GM23338 (cell line): ENCODE results near the gene ADCY1. TPM values are rescaled to one million over a fixed set of nuclear protein-coding genes. Genes with fewer than 3 reads are reported as not detected.

Experiments used
- ATAC-seq: fragments of 200-7000 bp; cut with Tn5 transposase; 3 replicates; pipeline ENCODE4 v1.9.1; 2020
- DNase-seq: peaks from one replicate; pipeline ENCODE4 v3.0.0-alpha.2; 2015; ENCODE audit warnings: low spot score
- H2AFZ ChIP-seq: fragments of 200-600 bp; sonication (generic); 2 replicates; pipeline ENCODE4 v1.8.0; 2016; ENCODE audit warnings: antibody characterized with exemption, mild to moderate bottlenecking, moderate library complexity
- H3F3A ChIP-seq: fragments of 200-600 bp; sonication (generic); replicated peaks from 2 replicates; pipeline ENCODE4 v1.8.0; 2017; ENCODE audit warnings: antibody characterized with exemption, mixed run types, low read depth
- H3K27ac ChIP-seq: fragments of 200-600 bp; sonication (generic); 2 replicates; pipeline ENCODE4 v1.6.1; 2016; ENCODE audit warnings: low read depth
- H3K27me3 ChIP-seq: fragments of 200-600 bp; sonication (generic); 2 replicates; pipeline ENCODE4 v1.8.0; 2016; ENCODE audit warnings: mild to moderate bottlenecking, mixed run types, moderate library complexity; ENCODE audit not compliant: insufficient read depth
- H3K36me3 ChIP-seq: fragments of 200-600 bp; sonication (generic); 2 replicates; pipeline ENCODE4 v1.8.0; 2016; ENCODE audit warnings: mild to moderate bottlenecking; ENCODE audit not compliant: insufficient read depth
- H3K4me1 ChIP-seq: fragments of 200-600 bp; sonication (generic); 2 replicates; pipeline ENCODE4 v1.8.0; 2016; ENCODE audit warnings: mild to moderate bottlenecking, moderate library complexity; ENCODE audit not compliant: insufficient read depth
- H3K4me2 ChIP-seq: fragments of 200-600 bp; sonication (generic); 2 replicates; pipeline ENCODE4 v1.7.1; 2017; ENCODE audit warnings: mixed run types
- H3K4me3 ChIP-seq: fragments of 200-600 bp; sonication (generic); 2 replicates; pipeline ENCODE4 v1.6.1; 2016; ENCODE audit warnings: mixed run types
- H3K79me2 ChIP-seq: fragments of 200-600 bp; sonication (generic); replicated peaks from 2 replicates; pipeline ENCODE4 v1.8.0; 2017; ENCODE audit warnings: mild to moderate bottlenecking; ENCODE audit not compliant: insufficient read depth
- H3K9me2 ChIP-seq: fragments of 200-600 bp; sonication (generic); 2 replicates; pipeline ENCODE4 v1.8.0; 2017; ENCODE audit not compliant: insufficient read depth
- H4K20me1 ChIP-seq: fragments of 200-600 bp; sonication (generic); replicated peaks from 2 replicates; pipeline ENCODE4 v1.8.0; 2017; ENCODE audit warnings: mild to moderate bottlenecking; ENCODE audit not compliant: insufficient read depth
- H3K27ac Mint-ChIP-seq: 2 replicates; pipeline ENCODE4 v1.8.0; 2020; ENCODE audit warnings: inconsistent platforms, mild to moderate bottlenecking, moderate library complexity, mixed read lengths
- H3K27me3 Mint-ChIP-seq: 3 replicates; pipeline ENCODE4 v1.8.0; 2022; ENCODE audit warnings: low read depth, mild to moderate bottlenecking, moderate library complexity, mixed read lengths, inconsistent platforms; ENCODE audit not compliant: insufficient read depth, poor library complexity
- H3K36me3 Mint-ChIP-seq: 3 replicates; pipeline ENCODE4 v1.8.0; 2021; ENCODE audit warnings: low read depth, mild to moderate bottlenecking, inconsistent platforms, moderate library complexity, mixed read lengths
- H3K4me1 Mint-ChIP-seq: 3 replicates; pipeline ENCODE4 v1.8.0; 2020; ENCODE audit warnings: mild to moderate bottlenecking, inconsistent platforms, mixed read lengths
- H3K4me3 Mint-ChIP-seq: 3 replicates; pipeline ENCODE4 v1.8.0; 2021; ENCODE audit warnings: moderate library complexity, mild to moderate bottlenecking, inconsistent platforms, mixed read lengths
- H3K9me3 Mint-ChIP-seq: 3 replicates; pipeline ENCODE4 v1.8.0; 2020; ENCODE audit warnings: moderate library complexity, mild to moderate bottlenecking, inconsistent platforms, mixed read lengths
- ETS1 ChIP-seq: IDR thresholded peaks from 2 replicates; pipeline ENCODE4 v1.6.1; 2016; ENCODE audit warnings: antibody characterized with exemption
- EZH2 ChIP-seq: fragments of 200-600 bp; sonication (generic); IDR thresholded peaks from one replicate; pipeline ENCODE4 v1.8.0; 2017; ENCODE audit warnings: antibody characterized with exemption, mild to moderate bottlenecking, low read depth; ENCODE audit not compliant: unreplicated experiment
- JUNB ChIP-seq: IDR thresholded peaks from one replicate; pipeline ENCODE4 v1.6.1; 2016; ENCODE audit warnings: antibody characterized with exemption; ENCODE audit not compliant: unreplicated experiment
- NANOG ChIP-seq: IDR thresholded peaks from 2 replicates; pipeline ENCODE4 v1.6.1; 2016; ENCODE audit warnings: antibody characterized with exemption, borderline replicate concordance
- POLR2AphosphoS5 ChIP-seq: IDR thresholded peaks from 2 replicates; pipeline ENCODE4 v1.6.1; 2016; ENCODE audit warnings: antibody characterized with exemption, low read depth
- ZNF114 ChIP-seq: fragments of 250-450 bp; sonication (Bioruptor Pico); IDR thresholded peaks from 2 replicates; pipeline ENCODE4 v1.5.0; 2020; ENCODE audit warnings: mild to moderate bottlenecking, moderate library complexity
- ZNF331 ChIP-seq: fragments of 250-450 bp; sonication (Bioruptor Pico); IDR thresholded peaks from 2 replicates; pipeline ENCODE4 v1.5.0; 2020; ENCODE audit warnings: low read depth, mild to moderate bottlenecking, moderate library complexity
- polyA plus RNA-seq: library from polyadenylated mRNA; unstranded; fragments of >200 nt; fragmentation: Nextera tagmentation; extraction: Ambion mirVana; gene quantifications from 2 replicates; pipeline ENCODE4 v1.2.1, GENCODE V29; 2016
- total RNA-seq: library from RNA; depleted of rRNA; stranded (reverse); fragments of >200 nt; shearing (Covaris generic); gene quantifications from 2 replicates; pipeline ENCODE4 v1.2.3, GENCODE V29; 2014
- TF ChIP-seq, protein P1 (sequence below): fragments of 250-450 bp; sonication (Bioruptor Pico); IDR thresholded peaks from 2 replicates; pipeline ENCODE4 v1.5.0; 2020; ENCODE audit warnings: mild to moderate bottlenecking, moderate library complexity
- TF ChIP-seq, protein P2 (sequence below): IDR thresholded peaks from one replicate; pipeline ENCODE4 v1.6.1; 2018; ENCODE audit warnings: antibody characterized with exemption; ENCODE audit not compliant: unreplicated experiment

Gene ADCY1
- total and polyA plus RNA-seq, 2 experiments from 2014 or later: 2.3 to 18.7 TPM

- Histone ChIP-seq H3K27me3 (peaks cover 49% of the 10 kb centered on the region), H3K4me3 (peak overlapping the region; percentile 72), H3K79me2 (peaks cover 2% of the 10 kb centered on the region; the same call in 1 of the 2 replicates), H3K9me2 (no peaks in the 10 kb centered on the region), H3K27ac (no peak overlapping the region), H3K36me3 (no peaks in the 10 kb centered on the region), H3K4me1 (peaks cover 24% of the 10 kb centered on the region; the same call in 1 of the 2 replicates), H3F3A (peaks cover 4% of the 10 kb centered on the region; the same call in 1 of the 2 replicates), H2AFZ (peak overlapping the region; percentile 99), H3K4me2 (peak overlapping the region; percentile 92), H4K20me1 (peaks cover 12% of the 10 kb centered on the region; the same call in 1 of the 2 replicates)
- H3K27me3 Mint-ChIP-seq: peaks cover 41% of the 10 kb centered on the region
- no peak overlapping the region for H3K27ac Mint-ChIP-seq
- ATAC-seq: no peak
- no peak for TF ChIP-seq JUNB
- no peak for TF ChIP-seq EZH2
- TF ChIP-seq NANOG: no peak
- no peak for TF ChIP-seq ZNF331
- TF ChIP-seq, protein P1, sequence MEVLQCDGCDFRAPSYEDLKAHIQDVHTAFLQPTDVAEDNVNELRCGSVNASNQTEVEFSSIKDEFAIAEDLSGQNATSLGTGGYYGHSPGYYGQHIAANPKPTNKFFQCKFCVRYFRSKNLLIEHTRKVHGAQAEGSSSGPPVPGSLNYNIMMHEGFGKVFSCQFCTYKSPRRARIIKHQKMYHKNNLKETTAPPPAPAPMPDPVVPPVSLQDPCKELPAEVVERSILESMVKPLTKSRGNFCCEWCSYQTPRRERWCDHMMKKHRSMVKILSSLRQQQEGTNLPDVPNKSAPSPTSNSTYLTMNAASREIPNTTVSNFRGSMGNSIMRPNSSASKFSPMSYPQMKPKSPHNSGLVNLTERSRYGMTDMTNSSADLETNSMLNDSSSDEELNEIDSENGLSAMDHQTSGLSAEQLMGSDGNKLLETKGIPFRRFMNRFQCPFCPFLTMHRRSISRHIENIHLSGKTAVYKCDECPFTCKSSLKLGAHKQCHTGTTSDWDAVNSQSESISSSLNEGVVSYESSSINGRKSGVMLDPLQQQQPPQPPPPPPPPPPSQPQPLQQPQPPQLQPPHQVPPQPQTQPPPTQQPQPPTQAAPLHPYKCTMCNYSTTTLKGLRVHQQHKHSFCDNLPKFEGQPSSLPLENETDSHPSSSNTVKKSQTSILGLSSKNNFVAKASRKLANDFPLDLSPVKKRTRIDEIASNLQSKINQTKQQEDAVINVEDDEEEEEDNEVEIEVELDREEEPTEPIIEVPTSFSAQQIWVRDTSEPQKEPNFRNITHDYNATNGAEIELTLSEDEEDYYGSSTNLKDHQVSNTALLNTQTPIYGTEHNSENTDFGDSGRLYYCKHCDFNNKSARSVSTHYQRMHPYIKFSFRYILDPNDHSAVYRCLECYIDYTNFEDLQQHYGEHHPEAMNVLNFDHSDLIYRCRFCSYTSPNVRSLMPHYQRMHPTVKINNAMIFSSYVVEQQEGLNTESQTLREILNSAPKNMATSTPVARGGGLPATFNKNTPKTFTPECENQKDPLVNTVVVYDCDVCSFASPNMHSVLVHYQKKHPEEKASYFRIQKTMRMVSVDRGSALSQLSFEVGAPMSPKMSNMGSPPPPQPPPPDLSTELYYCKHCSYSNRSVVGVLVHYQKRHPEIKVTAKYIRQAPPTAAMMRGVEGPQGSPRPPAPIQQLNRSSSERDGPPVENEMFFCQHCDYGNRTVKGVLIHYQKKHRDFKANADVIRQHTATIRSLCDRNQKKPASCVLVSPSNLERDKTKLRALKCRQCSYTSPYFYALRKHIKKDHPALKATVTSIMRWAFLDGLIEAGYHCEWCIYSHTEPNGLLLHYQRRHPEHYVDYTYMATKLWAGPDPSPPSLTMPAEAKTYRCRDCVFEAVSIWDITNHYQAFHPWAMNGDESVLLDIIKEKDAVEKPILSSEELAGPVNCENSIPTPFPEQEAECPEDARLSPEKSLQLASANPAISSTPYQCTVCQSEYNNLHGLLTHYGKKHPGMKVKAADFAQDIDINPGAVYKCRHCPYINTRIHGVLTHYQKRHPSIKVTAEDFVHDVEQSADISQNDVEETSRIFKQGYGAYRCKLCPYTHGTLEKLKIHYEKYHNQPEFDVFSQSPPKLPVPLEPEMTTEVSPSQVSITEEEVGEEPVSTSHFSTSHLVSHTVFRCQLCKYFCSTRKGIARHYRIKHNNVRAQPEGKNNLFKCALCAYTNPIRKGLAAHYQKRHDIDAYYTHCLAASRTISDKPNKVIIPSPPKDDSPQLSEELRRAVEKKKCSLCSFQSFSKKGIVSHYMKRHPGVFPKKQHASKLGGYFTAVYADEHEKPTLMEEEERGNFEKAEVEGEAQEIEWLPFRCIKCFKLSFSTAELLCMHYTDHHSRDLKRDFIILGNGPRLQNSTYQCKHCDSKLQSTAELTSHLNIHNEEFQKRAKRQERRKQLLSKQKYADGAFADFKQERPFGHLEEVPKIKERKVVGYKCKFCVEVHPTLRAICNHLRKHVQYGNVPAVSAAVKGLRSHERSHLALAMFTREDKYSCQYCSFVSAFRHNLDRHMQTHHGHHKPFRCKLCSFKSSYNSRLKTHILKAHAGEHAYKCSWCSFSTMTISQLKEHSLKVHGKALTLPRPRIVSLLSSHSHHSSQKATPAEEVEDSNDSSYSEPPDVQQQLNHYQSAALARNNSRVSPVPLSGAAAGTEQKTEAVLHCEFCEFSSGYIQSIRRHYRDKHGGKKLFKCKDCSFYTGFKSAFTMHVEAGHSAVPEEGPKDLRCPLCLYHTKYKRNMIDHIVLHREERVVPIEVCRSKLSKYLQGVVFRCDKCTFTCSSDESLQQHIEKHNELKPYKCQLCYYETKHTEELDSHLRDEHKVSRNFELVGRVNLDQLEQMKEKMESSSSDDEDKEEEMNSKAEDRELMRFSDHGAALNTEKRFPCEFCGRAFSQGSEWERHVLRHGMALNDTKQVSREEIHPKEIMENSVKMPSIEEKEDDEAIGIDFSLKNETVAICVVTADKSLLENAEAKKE: no peak
- no peak for DNase-seq
- H3K4me3 Mint-ChIP-seq: peak overlapping the region; percentile 73
- H3K36me3 Mint-ChIP-seq: no peaks in the 10 kb centered on the region; the same call in 2 of the 3 replicates
- no peaks in the 10 kb centered on the region; the same call in 1 of the 3 replicates for H3K9me3 Mint-ChIP-seq
- H3K4me1 Mint-ChIP-seq: peaks cover 35% of the 10 kb centered on the region
These were observed 964 bp upstream of the ADCY1 start for GRCh38 chr7:45573204-45573603.

GRCh38 chr7:45574416-45574668 lies 174 bp downstream of the ADCY1 start:
- H3K27ac ChIP-seq: no peak overlapping the region
- peaks cover 4% of the 10 kb centered on the region; the same call in 1 of the 2 replicates for H3F3A ChIP-seq
- no peaks in the 10 kb centered on the region; the same call in 2 of the 3 replicates for H3K36me3 Mint-ChIP-seq
- H3K27ac Mint-ChIP-seq: no peak overlapping the region
- H3K27me3 ChIP-seq: peaks cover 49% of the 10 kb centered on the region
- peaks cover 2% of the 10 kb centered on the region; the same call in 1 of the 2 replicates for H3K79me2 ChIP-seq
- H3K4me2 ChIP-seq: peak overlapping the region; percentile 97; the same call in 1 of the 2 replicates
- H3K4me3 ChIP-seq: peak overlapping the region; percentile 82
- H4K20me1 ChIP-seq: peaks cover 12% of the 10 kb centered on the region; the same call in 1 of the 2 replicates
- H3K4me1 ChIP-seq: peaks cover 24% of the 10 kb centered on the region; the same call in 1 of the 2 replicates
- H3K4me1 Mint-ChIP-seq: peaks cover 45% of the 10 kb centered on the region
- peaks cover 45% of the 10 kb centered on the region for H3K27me3 Mint-ChIP-seq
- H3K9me3 Mint-ChIP-seq: no peaks in the 10 kb centered on the region; the same call in 1 of the 3 replicates
- H3K36me3 ChIP-seq: no peaks in the 10 kb centered on the region
- no peak overlapping the region for H2AFZ ChIP-seq
- H3K9me2 ChIP-seq: no peaks in the 10 kb centered on the region
- ATAC-seq: no peak
- H3K4me3 Mint-ChIP-seq: no peak overlapping the region
- DNase-seq: no peak
- TF ChIP-seq ETS1: no peak
- TF ChIP-seq, protein P2, sequence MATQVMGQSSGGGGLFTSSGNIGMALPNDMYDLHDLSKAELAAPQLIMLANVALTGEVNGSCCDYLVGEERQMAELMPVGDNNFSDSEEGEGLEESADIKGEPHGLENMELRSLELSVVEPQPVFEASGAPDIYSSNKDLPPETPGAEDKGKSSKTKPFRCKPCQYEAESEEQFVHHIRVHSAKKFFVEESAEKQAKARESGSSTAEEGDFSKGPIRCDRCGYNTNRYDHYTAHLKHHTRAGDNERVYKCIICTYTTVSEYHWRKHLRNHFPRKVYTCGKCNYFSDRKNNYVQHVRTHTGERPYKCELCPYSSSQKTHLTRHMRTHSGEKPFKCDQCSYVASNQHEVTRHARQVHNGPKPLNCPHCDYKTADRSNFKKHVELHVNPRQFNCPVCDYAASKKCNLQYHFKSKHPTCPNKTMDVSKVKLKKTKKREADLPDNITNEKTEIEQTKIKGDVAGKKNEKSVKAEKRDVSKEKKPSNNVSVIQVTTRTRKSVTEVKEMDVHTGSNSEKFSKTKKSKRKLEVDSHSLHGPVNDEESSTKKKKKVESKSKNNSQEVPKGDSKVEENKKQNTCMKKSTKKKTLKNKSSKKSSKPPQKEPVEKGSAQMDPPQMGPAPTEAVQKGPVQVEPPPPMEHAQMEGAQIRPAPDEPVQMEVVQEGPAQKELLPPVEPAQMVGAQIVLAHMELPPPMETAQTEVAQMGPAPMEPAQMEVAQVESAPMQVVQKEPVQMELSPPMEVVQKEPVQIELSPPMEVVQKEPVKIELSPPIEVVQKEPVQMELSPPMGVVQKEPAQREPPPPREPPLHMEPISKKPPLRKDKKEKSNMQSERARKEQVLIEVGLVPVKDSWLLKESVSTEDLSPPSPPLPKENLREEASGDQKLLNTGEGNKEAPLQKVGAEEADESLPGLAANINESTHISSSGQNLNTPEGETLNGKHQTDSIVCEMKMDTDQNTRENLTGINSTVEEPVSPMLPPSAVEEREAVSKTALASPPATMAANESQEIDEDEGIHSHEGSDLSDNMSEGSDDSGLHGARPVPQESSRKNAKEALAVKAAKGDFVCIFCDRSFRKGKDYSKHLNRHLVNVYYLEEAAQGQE: no peak
- no peak for TF ChIP-seq ZNF114 (CRISPR knock-in tag)
- TF ChIP-seq POLR2AphosphoS5: no peak
